ENCODE measurements around the gene ADISSP.

Gene ADISSP

GRCh38 chr20:3744037-3744436 lies 23.5 kb downstream of the ADISSP start:
- H3K27me3 ChIP-seq (ENCODE audit: insufficient read depth, low read length): peaks cover 10% of the 10 kb centered on the region; the same call in 1 of the 2 replicates
- TF ChIP-seq CTCF (IDR thresholded peaks at IDR 0.05; ENCODE audit: low read length): no peak
- TF ChIP-seq EZH2 (IDR thresholded peaks at IDR 0.05; ENCODE audit: borderline replicate concordance, low read length): no peak
- no peaks in the 10 kb centered on the region for H3F3A ChIP-seq (ENCODE audit: insufficient read depth, low read length)
- H3K4me2 ChIP-seq (ENCODE audit: low read length): no peak overlapping the region
- H3K4me3 ChIP-seq (ENCODE audit: low read depth, low read length, poor library complexity, severe bottlenecking): no peak overlapping the region
- no peaks in the 10 kb centered on the region for H3K79me2 ChIP-seq (ENCODE audit: insufficient read depth, low read length)
- no peaks in the 10 kb centered on the region for H3K9me3 ChIP-seq (ENCODE audit: low read length)
- H3K9ac ChIP-seq (ENCODE audit: low read length): no peak overlapping the region
- H3K27ac ChIP-seq (ENCODE audit: low read depth, low read length, poor library complexity, severe bottlenecking): no peak overlapping the region
- H3K4me1 ChIP-seq (ENCODE audit: insufficient read depth, low read length, severe bottlenecking): no peaks in the 10 kb centered on the region
- no peaks in the 10 kb centered on the region for H4K20me1 ChIP-seq (ENCODE audit: insufficient read depth, low read length)
- H3K36me3 ChIP-seq (ENCODE audit: insufficient read depth, low read length): no peaks in the 10 kb centered on the region
- H3K9me2 ChIP-seq (ENCODE audit: low read depth, low read length): no peaks in the 10 kb centered on the region
- no peak overlapping the region for H2AFZ ChIP-seq (ENCODE audit: low read length)

GRCh38 chr20:3743251-3743650 lies 24.3 kb downstream of the ADISSP start:
- Histone ChIP-seq H3K4me3 (ENCODE audit: low read depth, low read length, poor library complexity, severe bottlenecking) (no peak overlapping the region), H3K9ac (ENCODE audit: low read length) (no peak overlapping the region), H3F3A (ENCODE audit: insufficient read depth, low read length) (no peaks in the 10 kb centered on the region), H3K27me3 (ENCODE audit: insufficient read depth, low read length) (peaks cover 10% of the 10 kb centered on the region; the same call in 1 of the 2 replicates), H3K9me2 (ENCODE audit: low read depth, low read length) (no peaks in the 10 kb centered on the region), H3K4me2 (ENCODE audit: low read length) (no peak overlapping the region), H3K4me1 (ENCODE audit: insufficient read depth, low read length, severe bottlenecking) (no peaks in the 10 kb centered on the region), H3K79me2 (ENCODE audit: insufficient read depth, low read length) (no peaks in the 10 kb centered on the region), H3K9me3 (ENCODE audit: low read length) (no peaks in the 10 kb centered on the region), H2AFZ (ENCODE audit: low read length) (no peak overlapping the region), H3K27ac (ENCODE audit: low read depth, low read length, poor library complexity, severe bottlenecking) (no peak overlapping the region), H4K20me1 (ENCODE audit: insufficient read depth, low read length) (no peaks in the 10 kb centered on the region), H3K36me3 (ENCODE audit: insufficient read depth, low read length) (no peaks in the 10 kb centered on the region)
- TF ChIP-seq CTCF (IDR thresholded peaks at IDR 0.05; ENCODE audit: low read length): no peak
- TF ChIP-seq EZH2 (IDR thresholded peaks at IDR 0.05; ENCODE audit: borderline replicate concordance, low read length): no peak

- Histone ChIP-seq H3K9me2 (ENCODE audit: low read depth, low read length) (no peaks in the 10 kb centered on the region), H3K4me1 (ENCODE audit: insufficient read depth, low read length, severe bottlenecking) (no peaks in the 10 kb centered on the region), H3K9me3 (ENCODE audit: low read length) (no peaks in the 10 kb centered on the region), H3K9ac (ENCODE audit: low read length) (no peak overlapping the region), H4K20me1 (ENCODE audit: insufficient read depth, low read length) (no peaks in the 10 kb centered on the region), H3K4me3 (ENCODE audit: low read depth, low read length, poor library complexity, severe bottlenecking) (no peak overlapping the region), H3K27ac (ENCODE audit: low read depth, low read length, poor library complexity, severe bottlenecking) (no peak overlapping the region), H3F3A (ENCODE audit: insufficient read depth, low read length) (no peaks in the 10 kb centered on the region), H3K79me2 (ENCODE audit: insufficient read depth, low read length) (no peaks in the 10 kb centered on the region), H3K27me3 (ENCODE audit: insufficient read depth, low read length) (peaks cover 9% of the 10 kb centered on the region; the same call in 1 of the 2 replicates), H2AFZ (ENCODE audit: low read length) (no peak overlapping the region), H3K36me3 (ENCODE audit: insufficient read depth, low read length) (no peaks in the 10 kb centered on the region), H3K4me2 (ENCODE audit: low read length) (no peak overlapping the region)
- no peak for TF ChIP-seq EZH2 (IDR thresholded peaks at IDR 0.05; ENCODE audit: borderline replicate concordance, low read length)
- TF ChIP-seq CTCF (IDR thresholded peaks at IDR 0.05; ENCODE audit: low read length): no peak
These were observed 25.6 kb downstream of the ADISSP start for GRCh38 chr20:3741836-3742458.

Measured in OCI-LY1 (cell line).